Right ventricle myocardium inferior (tissue), 1 donor: Measurements from ENCODE around the gene ABHD12B. TPM values are rescaled to one million over a fixed set of nuclear protein-coding genes. Genes with fewer than 3 reads are reported as not detected.
"Not testable (repeated sequence)": the region's sequence is repeated elsewhere in the genome, so short reads cannot be mapped to it uniquely, and the experiment has no call there.

Source experiments
- ATAC-seq: fragments of 200-7000 bp; cut with Tn5 transposase; one replicate; pipeline ENCODE4 v1.9.1; 2020; ENCODE audit warnings: mild to moderate bottlenecking, moderate library complexity
- DNase-seq: peaks from one replicate; pipeline ENCODE4 v3.0.0; 2021; ENCODE audit errors: missing footprints
- intact Hi-C: fragments of 100-400 bp; cut with DNase I; formaldehyde crosslinking; loops from one replicate; pipeline ENCODE4 v1.11.0; 2022
- total RNA-seq: library from RNA; stranded (reverse); fragmentation: NEBNext Ultra II Directional; extraction: Animal tissue kit (Norgen Biotek cat#: 25700); gene quantifications from one replicate; pipeline ENCODE4 v1.2.1, GENCODE V29; 2021
- donor health status: DM: no; HTN: yes; CAD: no; lungs with severe emphysema.

ABHD12B gene
- total RNA-seq, 1 donor from 2014 or later, result not detected

GRCh38 chr14:50924843-50925242 is 53.0 kb downstream of the ABHD12B start:
- intact Hi-C loops, result no loop called here
- DNase-seq (no peak), ATAC-seq (no peak)

- intact Hi-C loops, result no loop called here
- DNase-seq (no peak), ATAC-seq (peak; percentile 37)
These were observed 55.1 kb downstream of the ABHD12B start for GRCh38 chr14:50926851-50927386.

GRCh38 chr14:50928002-50928635 is 56.3 kb downstream of the ABHD12B start:
- intact Hi-C loops, result no loop called here

GRCh38 chr14:50929506-50929905 is 57.7 kb downstream of the ABHD12B start:
- intact Hi-C loops, result no loop called here
- no peak for ATAC-seq
- DNase-seq, result no peak

More at GRCh38 chr14:50928002-50928635, 56.3 kb downstream of the ABHD12B start:
- peak; percentile 45 for DNase-seq
- ATAC-seq, result peak; percentile 57

- DNase-seq (no peak), ATAC-seq (no peak)
- intact Hi-C loops, result no loop called here
These were observed 59.7 kb downstream of the ABHD12B start for GRCh38 chr14:50931559-50931958.

GRCh38 chr14:50932156-50932555 is 60.3 kb downstream of the ABHD12B start:
- ATAC-seq (no peak), DNase-seq (no peak)
- intact Hi-C loops, result no loop called here

GRCh38 chr14:50932592-50933495 is 61.0 kb downstream of the ABHD12B start:
- no peak for DNase-seq
- no peak for ATAC-seq
- intact Hi-C loops, result no loop called here

GRCh38 chr14:50935126-50936015 is 63.5 kb downstream of the ABHD12B start:
- ATAC-seq (no peak), DNase-seq (no peak)
- intact Hi-C loops, result no loop called here

- ATAC-seq (no peak), DNase-seq (no peak)
- intact Hi-C loops, result no loop called here
These were observed 64.1 kb downstream of the ABHD12B start for GRCh38 chr14:50936016-50936340.

- intact Hi-C loops, result no loop called here
- DNase-seq, result no peak
- no peak for ATAC-seq
These were observed 65.0 kb downstream of the ABHD12B start for GRCh38 chr14:50936882-50937281.

- DNase-seq (no peak), ATAC-seq (no peak)
- intact Hi-C loops, result no loop called here
These were observed 65.5 kb downstream of the ABHD12B start for GRCh38 chr14:50937325-50937724.

- DNase-seq, result no peak
- no peak for ATAC-seq
These were observed 65.9 kb downstream of the ABHD12B start for GRCh38 chr14:50937800-50938199.

GRCh38 chr14:50941151-50941550 is 69.3 kb downstream of the ABHD12B start:
- no peak for DNase-seq
- intact Hi-C loops, result no loop called here
- no peak for ATAC-seq

More at GRCh38 chr14:50937800-50938199, 65.9 kb downstream of the ABHD12B start:
- intact Hi-C loops, result no loop called here

- not testable (repeated sequence) for DNase-seq
These were observed 69.8 kb downstream of the ABHD12B start for GRCh38 chr14:50941638-50942037.

GRCh38 chr14:50943261-50943942 is 71.5 kb downstream of the ABHD12B start:
- ATAC-seq, result peak; percentile 79
- intact Hi-C loops, result no loop called here

More at GRCh38 chr14:50941638-50942037, 69.8 kb downstream of the ABHD12B start:
- intact Hi-C loops, ATAC-seq: not testable (repeated sequence)

GRCh38 chr14:50943943-50944646 is 72.2 kb downstream of the ABHD12B start, which contains the start of gene PYGL:
PYGL (minus strand) TSS chr14:50944483; CDS start chr14:50944403, 80 bp downstream.
- ATAC-seq (peak; percentile 96), DNase-seq (peak; percentile 95)
- intact Hi-C loops, result no loop called here

More at GRCh38 chr14:50943261-50943942, 71.5 kb downstream of the ABHD12B start:
- peak; percentile 84 for DNase-seq

GRCh38 chr14:50944647-50945413 is 73.0 kb downstream of the ABHD12B start:
- intact Hi-C loops, result no loop called here
- DNase-seq, result peak; percentile 75
- ATAC-seq, result peak; percentile 66
